ENCODE results near the gene NRXN2.

GRCh38 chr11:64690235-64690634, 32.8 kb downstream of the NRXN2 start:
- TF ChIP-seq PATZ1 (tag by site-specific recombination; IDR thresholded peaks at IDR 0.05) (no peak), CTCF (tag by site-specific recombination; IDR thresholded peaks at IDR 0.05) (no peak), PBX3 (CRISPR knock-in tag; IDR thresholded peaks at IDR 0.05) (no peak), ZNF146 (tag by site-specific recombination; IDR thresholded peaks at IDR 0.05) (no peak), MZF1 (tag by site-specific recombination; IDR thresholded peaks at IDR 0.05; ENCODE audit: borderline replicate concordance) (no peak), ZNF580 (tag by site-specific recombination; IDR thresholded peaks at IDR 0.05) (no peak), EGR2 (tag by site-specific recombination; IDR thresholded peaks at IDR 0.05; ENCODE audit: low read depth) (no peak), ZNF449 (tag by site-specific recombination; IDR thresholded peaks at IDR 0.05) (no peak)
